ENCODE measurements around the gene GPR21.

- TF ChIP-seq CTCF (IDR thresholded peaks at IDR 0.05) (no peak), POLR2A (IDR thresholded peaks at IDR 0.05) (no peak)
These were observed 31.7 kb downstream of the GPR21 start for GRCh38 chr9:123065196-123065595.
